Left hindlimb (tissue), 1 donor: Measurements from ENCODE around the gene FMNL3.
"Not testable (repeated sequence)": the region's sequence is repeated elsewhere in the genome, so short reads cannot be mapped to it uniquely, and the experiment has no call there.

ENCODE experiments used
- DNase-seq: peaks from one replicate; pipeline ENCODE4 v3.0.0-alpha.2; 2018

The FMNL3 gene

DNA sequence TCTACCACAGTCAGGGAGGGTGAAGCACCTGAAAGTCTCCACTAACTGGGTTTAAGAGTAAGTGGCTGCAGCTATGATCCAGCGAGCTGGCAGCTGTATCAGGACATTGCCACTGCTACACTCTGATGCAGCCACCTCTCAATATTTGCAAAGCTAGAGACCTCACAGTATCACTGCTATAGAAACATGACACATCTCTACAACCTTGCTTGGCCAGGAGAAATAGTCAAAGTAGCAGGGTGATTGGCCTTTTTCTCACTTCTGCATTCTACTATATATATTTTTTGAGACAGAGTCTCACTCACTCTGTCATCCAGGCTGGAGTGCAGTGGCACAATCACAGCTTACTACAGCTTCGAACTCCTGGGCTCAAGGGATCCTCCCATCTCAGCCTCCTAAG, 9.3 kb upstream of the FMNL3 start:
- DNase-seq = no peak

- DNase-seq = not testable (repeated sequence)
These were observed 6.7 kb upstream of the FMNL3 start for GRCh38 chr12:49713952-49714351.

DNA sequence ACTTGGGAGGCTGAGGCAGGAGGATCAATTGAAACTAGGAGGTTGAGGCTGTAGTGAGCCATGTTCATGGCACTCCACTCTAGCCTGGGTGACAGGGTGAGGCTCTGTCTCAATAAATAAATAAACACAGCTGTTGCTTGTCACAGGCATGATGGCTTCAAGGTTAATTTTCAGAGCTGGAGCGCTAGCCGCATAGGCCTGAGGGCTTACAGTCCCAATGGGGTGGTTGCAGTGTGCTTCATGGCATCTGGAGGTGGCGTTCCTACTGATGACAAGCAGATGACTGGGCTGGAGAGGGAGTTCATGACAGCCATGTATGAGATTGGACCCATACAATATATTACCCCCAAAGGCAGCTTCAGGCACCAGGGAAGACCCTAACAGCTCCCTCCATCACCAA, 1.6 kb upstream of the FMNL3 start:
- DNase-seq = no peak

DNA sequence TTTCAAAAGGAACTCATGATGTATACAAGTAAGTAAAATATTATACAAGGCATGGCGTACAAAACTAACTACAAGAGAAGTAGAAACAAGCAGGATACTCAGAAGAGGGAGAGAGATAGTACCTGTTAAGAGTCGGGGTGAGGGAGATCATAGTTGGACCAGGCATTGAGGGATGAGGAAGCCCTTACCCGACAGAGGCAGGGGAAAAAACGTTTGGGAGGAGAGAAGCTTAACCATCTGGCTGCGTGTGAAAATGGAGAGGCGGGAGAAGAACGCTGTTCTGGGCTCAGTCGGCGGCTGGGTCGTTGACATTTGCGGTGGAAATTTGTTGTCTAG, 575 bp upstream of the FMNL3 start:
- DNase-seq = no peak

DNA sequence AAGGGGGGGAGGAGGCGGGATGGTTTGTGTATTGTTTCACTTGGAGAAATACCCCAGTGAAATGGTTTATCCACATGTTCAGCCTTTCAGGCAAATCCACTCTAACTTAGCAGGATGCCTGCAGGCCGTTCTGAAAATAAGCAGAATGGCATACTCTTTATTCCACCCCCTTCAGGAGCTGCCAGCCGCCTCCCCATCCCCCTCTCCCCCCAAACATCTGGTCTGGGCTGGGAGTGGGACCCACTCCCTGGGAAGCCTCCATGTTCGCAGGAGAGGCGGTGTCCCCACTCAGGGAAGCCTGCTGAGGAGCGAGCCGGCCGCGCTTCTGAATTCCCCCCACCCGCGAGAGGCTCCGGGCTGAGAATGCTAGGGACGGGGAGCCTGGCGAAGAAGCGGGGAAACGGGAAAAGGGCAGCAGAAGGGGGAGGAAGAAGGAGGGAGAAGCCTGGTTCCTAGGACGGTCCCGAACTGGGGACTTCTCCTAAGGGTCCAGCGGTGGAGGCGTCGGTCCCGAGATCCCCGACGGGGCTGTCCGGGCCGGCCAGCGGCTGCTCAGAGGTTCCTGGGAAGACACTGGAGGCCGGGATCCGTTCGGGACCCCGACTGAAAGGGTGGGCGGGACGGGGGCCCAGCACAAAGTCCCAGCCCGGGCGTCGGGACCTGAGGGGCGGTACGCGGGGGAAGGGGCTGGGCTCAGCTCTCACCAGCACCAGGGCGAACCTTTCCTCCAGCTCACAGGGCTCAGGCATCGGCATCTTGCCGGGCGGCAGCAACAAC, 666 bp downstream of the FMNL3 start:
- DNase-seq = peak; percentile 78

DNA sequence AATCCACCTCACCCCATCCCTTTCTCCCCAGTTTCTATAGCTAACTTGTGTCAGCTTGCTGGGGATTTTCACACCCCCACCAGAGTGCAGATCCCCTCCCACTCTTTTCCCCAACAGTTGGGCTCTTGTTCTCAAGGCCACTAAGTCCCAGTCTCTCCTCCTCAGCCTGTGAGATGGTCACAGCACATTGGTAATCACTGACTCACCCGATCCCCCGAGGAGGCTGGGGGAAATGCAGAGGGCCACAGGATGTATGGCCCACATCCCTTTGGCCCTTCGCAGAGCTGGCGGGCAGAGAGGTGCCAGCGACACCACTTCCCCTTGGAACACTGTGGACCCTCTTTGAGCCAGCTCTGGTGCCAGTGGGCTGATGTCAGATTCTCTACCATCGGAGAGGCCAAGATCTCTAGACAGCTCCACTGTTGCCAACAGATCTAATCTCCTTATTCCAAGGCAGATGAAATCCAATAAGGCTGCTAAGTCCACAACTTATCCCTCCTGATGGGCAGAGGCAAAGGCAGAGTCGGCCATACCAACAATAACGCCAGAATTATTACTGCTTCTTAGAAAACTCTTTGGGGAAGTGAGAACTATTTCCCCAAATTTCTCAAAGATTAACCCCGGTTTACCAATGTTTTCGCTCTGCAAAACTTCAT, 1.6 kb downstream of the FMNL3 start:
- peak; percentile 54 for DNase-seq

GRCh38 chr12:49703647-49704137, 3.5 kb downstream of the FMNL3 start:
- DNase-seq = no peak

- no peak for DNase-seq
These were observed 4.5 kb downstream of the FMNL3 start for GRCh38 chr12:49702676-49703215.

DNA sequence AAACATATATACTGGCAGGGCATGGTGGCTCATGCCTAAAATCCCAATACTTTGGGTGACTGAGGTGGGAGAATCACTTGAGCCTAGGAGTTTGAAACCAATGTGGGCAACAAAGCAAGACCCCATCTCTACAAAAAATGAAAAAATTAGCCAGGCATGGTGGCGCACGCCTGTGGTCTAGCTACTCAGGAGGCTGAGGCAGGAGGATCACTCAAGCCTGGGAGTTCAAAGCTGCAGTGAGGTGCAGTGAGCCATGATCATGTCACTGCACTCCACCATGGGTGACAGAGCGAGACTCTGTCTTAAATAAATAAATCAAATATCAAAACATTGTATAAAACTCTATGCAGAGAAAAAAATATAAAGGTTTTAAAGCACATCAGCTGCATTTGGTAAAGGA, 5.2 kb downstream of the FMNL3 start:
- DNase-seq = no peak

- peak; percentile 71 for DNase-seq
These were observed 8.3 kb downstream of the FMNL3 start for GRCh38 chr12:49698619-49699545.

DNA sequence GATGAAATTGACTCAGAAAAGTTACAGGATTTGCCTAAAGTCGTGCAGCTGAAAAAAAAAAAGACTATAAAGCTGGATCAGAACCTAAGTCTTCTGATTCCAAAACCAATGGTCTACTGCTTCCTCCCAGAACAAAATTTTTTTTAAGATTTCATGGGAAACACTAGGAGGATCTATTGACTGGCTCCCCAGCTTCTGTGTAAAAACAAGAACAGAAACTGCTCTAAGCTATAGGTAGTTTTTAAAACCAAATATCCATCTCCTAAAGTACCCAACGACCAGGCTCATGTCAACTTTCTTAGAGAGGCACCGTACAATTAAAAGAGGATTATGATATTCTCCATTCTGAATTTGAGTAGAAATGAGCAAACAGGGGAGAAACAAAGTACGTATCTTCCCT, 9.4 kb downstream of the FMNL3 start:
- no peak for DNase-seq

- DNase-seq = no peak
These were observed 10.5 kb downstream of the FMNL3 start for GRCh38 chr12:49696723-49697122.

- DNase-seq = no peak
These were observed 13.2 kb downstream of the FMNL3 start for GRCh38 chr12:49693931-49694444.

DNA sequence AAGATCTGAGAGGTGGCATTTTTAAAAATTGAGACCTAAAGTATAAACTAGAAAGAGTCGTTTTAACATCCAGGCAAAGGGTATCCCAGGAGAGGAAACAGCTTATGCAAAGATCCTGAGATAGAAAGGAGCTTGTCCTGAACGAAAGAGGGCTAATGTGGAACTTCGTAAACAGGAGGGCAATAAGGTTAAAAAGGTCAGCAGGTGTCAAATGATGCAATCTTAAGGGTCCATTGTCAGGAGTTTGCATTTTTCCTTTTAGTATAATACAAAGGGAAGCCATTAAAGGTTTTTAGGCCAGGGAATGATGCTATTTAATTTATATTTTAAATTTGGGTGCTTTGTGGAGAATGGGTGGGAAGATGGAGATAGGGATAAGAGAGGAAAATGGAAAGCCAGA, 14.4 kb downstream of the FMNL3 start:
- no peak for DNase-seq

- no peak for DNase-seq
These were observed 17.4 kb downstream of the FMNL3 start for GRCh38 chr12:49689785-49690184.

DNA sequence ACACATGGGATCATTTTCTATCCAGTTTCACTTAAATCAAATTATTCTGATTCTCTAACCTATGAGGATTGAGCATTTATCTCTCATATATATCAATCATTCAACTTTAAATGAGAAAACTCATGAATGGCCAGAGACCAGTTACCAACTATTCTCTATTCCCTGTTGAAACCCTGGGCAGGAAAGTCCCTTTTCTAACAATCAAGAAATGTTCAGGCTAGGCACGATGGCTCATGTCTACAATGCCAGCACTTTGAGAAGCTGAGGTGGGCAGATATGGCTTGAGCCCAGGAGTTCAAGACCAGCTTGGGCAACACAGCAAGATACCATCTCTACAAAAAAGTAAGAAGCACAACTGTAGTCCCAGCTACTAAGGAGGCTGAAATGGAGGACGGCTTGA, 18.0 kb downstream of the FMNL3 start:
- no peak for DNase-seq

DNA sequence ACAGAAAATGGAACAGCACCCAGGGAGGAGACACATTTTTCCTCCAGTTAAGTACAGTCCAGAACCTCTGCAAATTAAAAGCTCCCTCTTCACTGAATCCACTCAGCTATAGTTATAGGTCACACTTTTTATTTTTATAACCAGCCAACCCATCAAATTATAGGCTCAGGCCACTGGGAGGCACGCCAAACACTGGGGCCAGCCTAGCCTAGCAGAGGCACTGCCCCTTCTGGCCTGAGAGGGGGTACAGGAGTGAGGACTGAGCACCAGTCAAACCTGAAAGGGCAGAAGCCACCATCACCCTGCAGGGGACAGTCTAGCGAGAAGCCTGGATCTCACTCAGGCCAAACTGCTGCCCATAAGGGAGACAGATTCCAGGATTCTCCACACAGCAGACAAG, 19.3 kb downstream of the FMNL3 start:
- peak; percentile 70 for DNase-seq

- no peak for DNase-seq
These were observed 22.8 kb downstream of the FMNL3 start for GRCh38 chr12:49684310-49684854.

GRCh38 chr12:49683599-49684309, 23.5 kb downstream of the FMNL3 start:
- no peak for DNase-seq

GRCh38 chr12:49680075-49680474, 27.1 kb downstream of the FMNL3 start:
- no peak for DNase-seq

DNA sequence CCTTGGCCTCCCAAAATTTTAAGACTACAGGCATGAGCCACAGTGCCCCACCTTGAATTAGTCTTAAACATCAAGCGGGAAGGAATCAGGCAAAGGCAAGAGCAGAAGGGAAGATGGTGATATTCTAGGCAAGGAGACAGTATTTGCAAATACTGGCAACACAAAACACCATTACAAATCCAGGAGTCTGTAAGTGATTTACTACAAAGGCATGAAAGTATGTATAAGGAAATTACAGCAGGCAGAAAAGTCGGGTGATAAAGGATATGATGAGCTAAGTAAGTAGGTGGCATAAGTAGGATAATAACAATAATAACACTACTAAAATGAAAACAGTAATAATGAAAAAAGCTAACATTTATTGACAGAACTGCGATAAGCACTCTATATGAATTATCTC, 28.5 kb downstream of the FMNL3 start:
- no peak for DNase-seq

- peak; percentile 65 for DNase-seq
These were observed 32.1 kb downstream of the FMNL3 start for GRCh38 chr12:49675137-49675536.
